HG02678 (cell line): ENCODE results near the gene ROR2.

Source experiments
- ATAC-seq: cut with Tn5 transposase; IDR thresholded peaks from one replicate; pipeline ENCODE4 v1.9.1; 2021; ENCODE audit warnings: mild to moderate bottlenecking, moderate library complexity; ENCODE audit not compliant: unreplicated experiment

Gene ROR2

GRCh38 chr9:91884153-91884552 lies 65.9 kb downstream of the ROR2 start:
- no peak for ATAC-seq

GRCh38 chr9:91883503-91883902 lies 66.5 kb downstream of the ROR2 start:
- no peak for ATAC-seq

GRCh38 chr9:91882627-91883026 lies 67.4 kb downstream of the ROR2 start:
- ATAC-seq, result no peak

- no peak for ATAC-seq
Observed at GRCh38 chr9:91880378-91880972, 69.6 kb downstream of the ROR2 start.

DNA sequence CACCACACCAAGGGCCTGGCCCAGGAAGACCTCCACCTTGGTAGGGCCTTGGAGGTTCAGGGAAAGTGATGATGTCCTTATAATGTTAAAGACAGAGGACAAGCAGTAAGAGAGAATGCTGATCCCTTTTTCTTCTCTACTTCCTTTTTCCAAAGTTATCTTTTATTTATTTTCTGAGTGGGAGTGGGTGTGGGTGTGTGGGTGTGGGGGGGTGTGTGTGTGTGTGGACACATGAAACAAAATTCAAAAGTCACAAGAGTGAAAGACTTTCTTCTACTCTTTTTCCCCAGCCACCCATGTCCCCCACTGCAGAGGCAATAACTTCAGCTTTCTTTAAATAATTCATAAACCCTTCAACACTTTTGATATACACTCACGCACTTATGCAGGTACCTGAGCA lies 70.8 kb downstream of the ROR2 start:
- ATAC-seq, result no peak

- no peak for ATAC-seq
Observed at GRCh38 chr9:91873637-91874051, 76.4 kb downstream of the ROR2 start.

DNA sequence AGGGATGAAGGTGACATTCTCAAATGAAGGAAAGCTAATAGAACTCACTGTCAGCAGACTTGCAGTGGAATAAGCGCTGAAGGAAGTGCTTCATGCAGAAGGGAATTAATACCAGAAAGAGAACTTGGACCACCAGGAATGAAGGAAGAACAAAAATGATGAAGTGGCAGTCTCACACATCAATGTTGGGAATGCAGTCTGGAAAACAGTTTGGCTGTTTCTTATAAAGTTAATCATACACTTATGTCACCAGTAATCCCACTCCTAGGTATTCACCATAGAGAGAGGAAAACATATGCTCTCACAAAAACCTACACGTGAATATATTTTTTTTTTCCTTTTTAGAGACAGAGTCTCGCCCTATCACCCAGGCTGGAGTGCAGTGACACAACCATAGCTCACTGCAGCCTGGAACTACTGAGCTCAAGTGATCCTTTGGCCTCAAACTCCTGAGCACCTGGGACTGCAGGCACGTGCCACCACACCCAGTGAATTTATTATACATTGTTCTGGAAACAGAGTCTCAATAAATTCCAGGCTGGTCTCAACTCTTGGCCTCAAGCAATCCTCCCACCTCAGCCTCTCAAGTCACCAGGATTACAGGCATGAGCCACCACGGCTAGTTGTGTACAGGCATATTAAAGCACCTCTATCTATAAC lies 81.2 kb downstream of the ROR2 start:
- ATAC-seq, result no peak

DNA sequence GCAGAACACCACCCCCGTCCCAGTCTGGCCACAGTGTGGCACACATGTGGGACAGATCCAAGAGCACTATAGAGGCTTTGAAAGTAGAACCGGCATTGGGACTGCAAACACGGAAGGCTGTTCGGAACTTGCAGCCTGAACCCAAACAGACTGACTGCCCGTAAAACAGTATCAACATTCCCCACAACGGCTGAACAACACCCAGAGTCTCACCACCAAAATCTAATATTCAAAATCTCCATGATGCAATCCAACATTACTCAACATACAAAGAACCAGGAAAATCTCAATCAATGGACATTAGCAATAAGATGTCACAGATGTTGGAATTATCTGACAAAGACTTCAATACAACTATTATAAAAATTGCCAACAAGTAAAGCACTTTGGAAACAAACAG lies 82.3 kb downstream of the ROR2 start:
- no peak for ATAC-seq

GRCh38 chr9:91865041-91865440 lies 85.0 kb downstream of the ROR2 start:
- no peak for ATAC-seq

- no peak for ATAC-seq
Observed at GRCh38 chr9:91864380-91864779, 85.6 kb downstream of the ROR2 start.

- ATAC-seq, result no peak
Observed at GRCh38 chr9:91863469-91863868, 86.6 kb downstream of the ROR2 start.

DNA sequence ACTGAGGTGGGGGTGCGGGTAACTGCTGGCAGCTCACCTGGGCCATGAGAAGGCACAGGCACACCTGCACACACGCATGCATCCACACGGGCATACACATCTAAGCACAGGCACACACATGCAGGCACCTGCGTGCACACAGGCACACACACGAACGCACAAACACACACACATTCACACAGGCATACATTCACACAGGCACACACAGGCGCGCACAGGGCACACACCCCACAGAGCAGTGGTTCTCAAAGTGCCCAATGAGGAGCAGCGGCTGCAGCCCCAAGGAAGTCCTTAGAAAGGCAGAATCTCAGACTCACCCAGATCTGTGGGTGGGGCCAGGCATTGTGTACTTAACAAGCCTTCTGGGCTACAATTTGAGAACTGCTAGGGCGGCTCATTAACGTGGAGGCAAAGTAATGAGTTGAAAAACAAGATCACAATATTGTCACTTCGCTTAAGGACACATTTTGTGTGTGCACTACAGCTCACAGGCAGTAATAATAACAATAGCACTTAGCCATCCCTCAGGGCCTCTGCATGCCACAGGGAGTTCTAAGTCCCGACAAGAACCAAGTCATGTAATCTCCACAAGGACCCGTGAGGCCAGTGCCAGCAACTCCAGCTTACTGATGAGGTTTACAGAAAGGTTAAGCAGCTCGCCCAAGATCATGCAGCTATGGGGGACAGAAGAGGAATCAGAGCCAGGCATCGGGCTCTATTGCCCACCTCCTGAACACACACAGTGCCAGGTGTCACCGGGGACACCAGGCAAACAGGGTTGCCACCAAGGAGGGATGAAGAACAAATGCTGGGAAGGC lies 91.6 kb downstream of the ROR2 start:
- ATAC-seq, result no peak

DNA sequence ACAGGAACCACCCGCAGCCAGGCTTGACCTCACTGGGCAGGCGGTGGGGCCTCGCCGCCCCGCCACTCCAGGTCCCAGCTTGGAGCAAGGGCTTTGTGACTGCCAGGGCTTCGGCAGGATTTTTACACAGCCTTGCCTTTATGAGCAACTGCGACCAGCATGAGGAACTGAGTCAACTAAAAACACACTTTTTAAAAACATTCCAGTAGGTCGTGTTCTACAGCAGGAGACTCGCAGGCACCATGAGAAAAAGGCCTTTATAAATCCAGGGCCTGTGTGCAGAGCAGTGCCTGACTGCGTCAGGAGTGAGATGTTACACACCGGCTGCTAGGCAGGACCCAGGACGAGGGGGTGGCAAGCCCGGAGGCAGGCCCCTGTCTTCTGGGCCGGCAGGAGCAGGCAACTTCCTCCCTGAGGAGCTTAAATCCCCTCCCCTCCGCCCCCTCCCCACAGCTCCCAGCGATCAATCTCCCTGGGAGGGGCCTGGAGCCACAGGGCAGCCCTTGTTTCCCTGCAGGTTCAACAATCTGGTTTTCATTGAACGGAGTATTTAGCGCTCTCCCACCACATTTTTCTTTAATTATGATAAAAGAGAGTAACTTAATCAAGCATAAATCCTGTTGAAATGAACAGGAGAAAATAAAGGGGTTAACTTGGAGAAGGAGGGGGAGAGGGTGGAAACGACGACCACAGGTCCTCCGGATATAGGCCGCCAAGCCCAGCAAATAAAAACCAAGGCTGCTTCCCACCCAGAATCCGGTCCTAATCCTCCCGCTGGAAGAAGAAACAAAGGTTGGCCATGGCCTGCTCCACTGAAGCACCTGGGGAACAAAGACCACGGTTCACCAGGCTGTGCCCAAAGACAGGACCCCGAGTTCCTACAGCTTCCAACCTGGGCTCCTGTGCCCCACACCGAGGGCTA lies 92.5 kb downstream of the ROR2 start:
- ATAC-seq, result no peak

GRCh38 chr9:91856419-91856818 lies 93.6 kb downstream of the ROR2 start:
- ATAC-seq, result no peak

GRCh38 chr9:91855196-91855595 lies 94.8 kb downstream of the ROR2 start:
- no peak for ATAC-seq

DNA sequence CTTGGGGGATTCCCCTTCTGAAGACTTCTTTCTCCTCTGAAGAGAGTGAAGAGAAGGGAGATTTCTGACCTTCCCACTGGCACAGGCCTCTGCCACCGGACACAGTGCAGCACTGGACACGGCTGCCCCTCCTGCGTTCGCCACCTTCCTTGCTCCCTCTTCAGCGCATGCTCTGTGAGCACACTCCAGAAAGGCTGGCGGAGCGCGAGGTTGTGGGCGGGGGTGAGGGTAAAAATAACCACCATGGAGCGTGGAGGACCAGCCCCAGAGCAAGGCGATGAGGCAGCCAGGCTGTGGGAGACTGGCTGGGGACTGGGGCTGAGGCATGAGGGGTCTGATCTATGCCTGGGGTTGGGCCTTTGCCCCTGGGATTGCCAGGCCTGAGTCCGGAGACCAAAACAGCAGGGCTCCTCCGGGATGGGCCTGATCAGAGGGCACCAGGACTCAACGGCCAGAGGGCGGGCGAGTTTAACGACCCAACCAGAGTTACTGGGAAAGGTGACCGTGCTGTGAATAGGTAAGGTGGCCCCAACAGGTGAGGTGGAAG lies 97.2 kb downstream of the ROR2 start:
- no peak for ATAC-seq

- ATAC-seq, result no peak
Observed at GRCh38 chr9:91849694-91850093, 100.3 kb downstream of the ROR2 start.

- no peak for ATAC-seq
Observed at GRCh38 chr9:91848146-91848545, 101.9 kb downstream of the ROR2 start.

- no peak for ATAC-seq
Observed at GRCh38 chr9:91847581-91848091, 102.4 kb downstream of the ROR2 start.

DNA sequence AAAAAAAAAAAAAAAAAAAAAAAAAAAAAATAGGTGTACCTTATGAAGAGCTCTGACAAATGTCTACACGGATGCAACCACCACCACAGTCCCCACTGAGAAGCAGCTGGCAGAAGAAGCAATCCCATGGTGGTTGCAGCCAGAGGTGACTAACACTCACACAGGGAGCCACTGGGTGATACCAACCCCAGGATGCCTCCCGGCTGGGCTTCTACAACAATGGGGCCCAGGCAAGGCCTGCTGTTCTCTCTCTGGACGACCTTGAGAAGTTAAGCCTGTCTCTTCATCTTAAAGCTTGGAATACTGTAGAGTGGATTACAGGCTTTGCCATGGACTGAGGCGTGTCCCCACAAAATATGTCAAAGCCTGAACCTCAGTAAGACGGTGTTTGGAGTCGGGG lies 104.1 kb downstream of the ROR2 start:
- no peak for ATAC-seq
